ENCODE results near the gene NCKIPSD.
A peak's percentile ranks its signal among the peaks of the same experiment; 100 is the strongest.

The NCKIPSD gene

DNA sequence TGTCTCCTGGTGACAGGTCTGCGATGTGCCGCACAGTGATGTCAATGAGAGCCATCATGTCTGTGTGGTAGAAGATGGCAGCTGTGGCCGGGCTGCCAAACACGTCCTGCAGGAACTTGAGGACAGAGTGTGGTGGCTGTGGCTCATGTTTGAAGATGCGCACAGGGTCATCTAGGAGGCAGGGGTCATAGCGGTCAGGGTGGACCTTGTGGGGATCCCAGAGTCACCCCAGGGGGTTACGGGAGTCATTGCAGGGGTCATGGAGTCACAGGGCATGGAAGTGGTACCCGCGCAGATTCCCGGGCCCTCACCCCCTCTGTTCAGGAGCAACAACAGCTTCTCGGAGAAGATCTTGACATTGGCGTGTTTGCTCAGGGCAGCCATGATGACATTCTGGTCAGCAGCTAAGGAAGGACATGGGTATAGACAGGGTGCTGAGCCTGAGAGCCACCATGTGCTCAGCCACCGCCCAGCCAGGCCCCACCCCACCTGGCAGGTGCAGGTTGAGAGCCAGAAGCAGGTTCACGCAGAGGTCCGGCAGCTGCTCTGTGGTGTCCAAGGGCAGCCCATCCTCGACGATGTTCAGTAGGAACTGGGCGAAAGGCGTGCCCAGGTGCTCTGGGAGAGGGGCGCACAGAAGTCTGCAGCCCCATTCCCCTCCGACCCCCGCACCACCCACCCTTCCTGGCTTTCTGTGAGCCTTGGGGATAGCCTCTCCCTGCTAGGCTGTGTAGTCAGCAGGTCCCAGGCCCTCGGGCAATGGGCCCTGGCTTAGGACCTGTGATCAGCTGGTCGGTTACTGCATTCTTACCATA is 6.9 kb downstream of the NCKIPSD start:
- no peak for DNase-seq (ENCODE audit: low read depth)

DNA sequence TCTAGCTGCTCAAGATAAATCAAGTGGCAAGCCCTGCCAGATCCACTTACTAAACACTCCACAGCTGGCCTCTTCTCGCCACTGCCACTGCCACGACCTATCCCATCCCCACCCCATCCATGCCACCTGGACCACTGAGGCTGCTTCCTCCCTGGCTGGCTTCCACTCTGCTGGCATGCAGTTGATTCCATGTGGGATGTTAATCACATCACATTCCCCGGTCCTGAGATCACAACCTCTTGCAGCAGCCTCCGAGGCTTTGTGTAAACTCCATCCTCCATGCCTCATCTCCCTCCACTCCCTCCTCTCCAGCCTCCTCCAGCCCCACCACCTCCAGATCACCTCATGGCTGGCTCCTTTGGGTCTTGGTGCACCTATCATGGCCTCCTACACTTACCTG is 7.7 kb downstream of the NCKIPSD start:
- DNase-seq (ENCODE audit: low read depth): no peak

DNA sequence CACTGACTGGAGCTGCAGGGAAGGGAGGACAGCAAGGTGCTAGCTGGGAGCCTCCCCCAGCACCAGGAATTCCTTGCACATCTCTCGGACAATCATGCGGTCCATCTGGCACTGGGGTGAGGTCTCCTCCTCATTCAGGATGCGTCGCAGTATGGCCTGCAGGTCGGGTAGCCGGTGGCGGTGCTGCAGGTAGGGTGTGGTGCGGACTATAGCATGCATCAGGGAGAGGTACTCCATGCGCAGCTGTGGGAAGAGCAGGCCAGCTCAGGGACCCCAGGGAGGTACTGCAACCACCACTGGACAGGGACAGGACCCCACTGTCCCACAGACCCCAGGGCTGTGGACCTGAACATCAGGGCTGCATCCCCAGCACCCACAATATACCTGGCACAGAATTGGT is 11.2 kb downstream of the NCKIPSD start:
- no peak for DNase-seq (ENCODE audit: low read depth)

DNA sequence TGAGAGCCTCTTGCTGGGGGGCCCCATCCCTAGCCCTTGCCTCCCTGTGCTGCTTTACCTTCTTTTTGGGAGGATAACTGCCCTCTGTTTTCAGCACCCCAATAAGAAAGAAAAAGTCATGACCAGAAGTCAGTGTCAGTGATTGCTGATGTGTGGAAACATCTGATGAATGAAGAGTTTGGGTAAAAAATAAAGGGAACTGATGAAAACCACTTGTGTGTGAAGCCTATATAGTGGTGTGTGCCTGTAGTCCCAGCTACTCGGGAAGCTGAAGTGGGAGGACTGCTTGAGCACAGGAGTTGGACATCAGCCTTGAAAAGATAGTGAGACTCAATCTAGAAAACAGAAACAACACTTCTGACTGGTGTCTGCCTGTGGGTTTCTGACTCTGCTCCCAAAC is 13.2 kb downstream of the NCKIPSD start:
- no peak for DNase-seq (ENCODE audit: low read depth)

DNA sequence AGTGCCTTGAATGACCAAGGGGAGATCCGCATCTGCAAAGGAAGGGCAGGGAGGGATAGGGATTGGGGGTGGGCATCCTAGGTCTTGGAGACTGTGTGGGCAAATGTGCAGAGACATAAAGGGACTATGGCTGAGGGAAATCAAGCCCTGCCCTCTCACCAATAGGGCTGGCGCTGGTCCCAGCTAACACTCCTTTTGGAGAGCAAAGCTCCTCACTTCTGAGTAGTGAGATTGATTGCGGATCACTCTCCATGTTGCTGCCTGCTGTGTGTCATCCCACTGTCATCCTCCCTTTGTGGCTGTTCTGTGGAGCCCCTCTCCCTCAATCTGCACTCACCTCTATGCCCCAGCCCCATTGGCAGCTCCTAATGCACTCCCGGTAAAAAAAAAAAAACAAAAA is 20.8 kb downstream of the NCKIPSD start:
- DNase-seq (ENCODE audit: low read depth): no peak

DNA sequence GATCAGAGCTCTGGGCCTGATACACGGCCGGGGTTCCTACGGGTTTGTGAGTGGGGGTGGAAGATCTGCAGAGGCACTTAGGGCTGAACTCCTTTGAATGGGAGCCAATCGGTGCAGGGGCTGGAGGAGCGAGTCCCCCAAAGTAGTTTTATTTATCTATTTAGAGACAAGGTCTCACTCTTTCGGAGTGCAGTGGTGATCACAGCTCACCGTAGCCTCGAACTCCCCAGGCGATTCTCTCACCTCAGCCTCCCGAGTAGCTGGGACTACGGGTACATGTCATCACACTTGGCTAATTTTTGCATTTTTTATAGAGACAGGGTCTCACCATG is 21.4 kb downstream of the NCKIPSD start:
- DNase-seq (ENCODE audit: low read depth): no peak

DNA sequence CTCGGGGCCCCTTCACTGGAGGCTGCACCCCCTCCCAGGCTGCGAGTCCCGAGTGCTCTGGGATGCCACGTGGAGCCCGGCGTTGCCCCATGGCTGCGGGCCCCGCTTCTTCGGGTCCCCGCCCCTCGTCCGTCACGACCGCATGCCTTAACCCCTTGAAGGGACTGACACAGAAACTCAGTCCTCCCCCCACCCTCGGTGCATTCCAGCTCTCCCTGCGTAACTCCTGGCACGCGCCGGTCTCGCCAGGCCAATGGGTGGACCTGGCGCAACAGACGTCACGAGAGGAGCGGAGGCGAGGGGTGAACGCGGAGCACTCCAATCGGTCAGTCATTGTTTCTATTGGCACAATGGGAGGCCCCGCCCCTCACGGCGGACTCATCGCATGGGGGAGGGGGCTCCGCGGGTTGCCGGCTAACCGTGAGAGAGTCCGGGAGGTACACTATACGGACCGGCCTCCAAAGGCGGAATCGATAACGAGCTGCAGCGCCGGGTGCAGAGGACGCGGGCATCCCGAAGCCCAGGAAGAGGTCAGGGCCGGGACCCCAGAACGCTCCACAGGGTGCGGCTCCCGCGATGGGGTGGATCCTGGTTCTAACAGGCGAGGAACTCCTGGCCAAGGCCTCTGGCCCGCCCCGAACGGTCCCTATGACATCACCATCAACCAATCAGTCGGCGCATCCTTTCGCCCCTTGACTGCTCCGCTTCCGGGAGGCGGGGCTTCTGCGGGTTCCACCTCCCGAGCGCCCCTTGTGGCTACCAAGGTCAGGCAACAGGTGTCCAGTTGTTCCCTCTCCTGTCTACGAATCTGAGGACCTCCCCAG is 22.0 kb downstream of the NCKIPSD start:
- DNase-seq (ENCODE audit: low read depth): peak; percentile 71

DNA sequence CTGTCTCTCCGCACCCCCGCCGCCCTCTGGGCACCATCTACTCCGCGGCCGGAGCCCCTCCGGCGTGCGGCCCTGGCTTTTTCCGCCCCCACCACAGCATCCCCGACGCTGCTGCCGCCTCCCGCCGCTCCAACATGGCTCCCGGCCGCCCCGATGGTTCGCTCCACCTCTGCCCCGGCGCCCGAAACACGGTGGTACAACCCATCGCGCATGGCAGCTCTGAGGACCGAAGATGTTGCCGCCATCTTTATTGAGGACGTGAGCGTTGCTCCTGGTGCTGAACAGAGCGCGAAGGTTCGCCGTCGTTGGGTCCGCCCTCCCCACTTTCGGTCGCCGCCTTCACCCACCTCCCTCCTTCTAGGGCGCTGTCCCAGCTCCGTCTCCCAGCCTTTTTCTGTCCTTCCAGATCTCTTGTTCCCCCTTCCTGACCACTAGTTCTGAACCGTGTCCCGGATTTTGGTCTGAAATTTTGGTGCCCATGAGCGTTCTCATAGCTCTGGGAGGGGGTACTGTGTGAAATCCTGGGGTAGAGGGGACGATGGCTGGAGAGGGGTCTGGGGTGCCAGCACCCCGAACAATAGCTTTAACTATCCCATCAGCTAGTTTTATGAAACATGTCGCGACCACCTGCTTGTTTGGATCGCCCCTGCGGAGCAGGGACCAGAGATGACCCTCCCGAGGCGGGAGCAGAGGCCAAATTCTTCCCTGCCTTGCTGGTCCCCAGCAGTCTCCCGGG is 22.8 kb downstream of the NCKIPSD start, which contains the start of gene CELSR3:
Gene CELSR3 (minus strand): TSS at position 134 of the 736 bp plus-strand sequence. CDS start 252 bp downstream, outside the sequence.
- DNase-seq (ENCODE audit: low read depth): peak; percentile 37

DNA sequence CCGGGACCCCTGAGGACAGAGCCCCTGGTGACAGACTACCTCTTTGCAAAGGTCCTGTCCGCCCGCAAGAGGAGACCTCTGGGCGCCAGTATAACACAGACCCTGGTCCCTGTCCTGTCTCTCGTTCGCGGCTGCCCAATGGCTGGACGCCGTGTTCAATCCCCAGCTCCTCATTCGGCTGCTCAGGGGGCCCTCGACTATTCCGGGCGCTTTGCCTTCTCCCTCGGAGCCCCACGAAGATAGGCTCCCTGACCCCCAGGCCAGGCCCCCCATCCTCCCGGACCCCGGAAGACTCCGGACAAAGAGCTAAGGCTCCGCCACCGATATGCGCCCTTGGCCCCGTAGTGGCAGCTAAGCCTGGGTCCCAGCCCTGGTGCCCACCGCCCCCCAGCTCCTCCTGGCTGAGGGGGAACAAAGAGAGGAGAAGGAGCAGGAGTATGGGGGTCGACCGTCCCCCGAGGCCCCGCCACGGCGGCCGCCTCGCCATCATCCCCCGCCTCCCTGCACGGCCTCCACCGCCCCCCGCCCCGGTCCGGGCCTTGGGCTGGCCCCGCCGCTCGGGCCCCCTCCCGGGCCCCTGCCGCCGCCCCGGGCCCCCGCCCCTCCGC is 23.5 kb downstream of the NCKIPSD start:
- DNase-seq (ENCODE audit: low read depth): no peak

DNA sequence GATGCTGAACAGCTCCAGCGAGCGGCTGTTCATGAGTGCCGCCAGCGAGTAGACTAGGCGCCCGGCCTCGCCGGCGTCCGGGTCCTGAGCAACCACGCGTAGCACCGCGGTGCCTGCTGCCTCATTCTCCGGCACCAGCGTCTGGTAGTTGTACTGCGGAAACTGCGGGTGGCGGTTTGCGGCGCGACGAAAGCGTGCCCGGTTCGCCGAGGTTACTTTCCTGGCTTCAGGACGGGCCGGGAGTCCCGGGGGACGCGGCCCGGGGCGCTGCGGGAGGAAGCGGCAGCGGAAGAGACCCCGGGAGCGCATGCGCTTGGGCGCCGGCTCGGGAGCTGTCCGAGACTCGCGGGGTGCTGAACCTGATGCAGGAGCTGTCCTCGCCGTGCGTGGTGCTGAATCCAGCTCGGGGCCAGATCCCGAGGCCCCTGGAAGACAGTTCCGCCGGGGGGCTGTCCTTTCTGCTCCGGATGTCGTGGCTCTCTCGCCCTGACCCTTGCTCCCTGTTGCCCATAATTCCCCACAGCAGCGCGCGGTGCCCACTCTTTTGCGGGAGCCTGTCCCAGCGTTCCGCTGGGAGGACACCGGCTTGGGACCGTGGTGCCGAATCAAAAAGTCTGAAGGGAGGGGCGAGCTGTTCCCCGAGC is 24.1 kb downstream of the NCKIPSD start:
- DNase-seq (ENCODE audit: low read depth): peak; percentile 61

DNA sequence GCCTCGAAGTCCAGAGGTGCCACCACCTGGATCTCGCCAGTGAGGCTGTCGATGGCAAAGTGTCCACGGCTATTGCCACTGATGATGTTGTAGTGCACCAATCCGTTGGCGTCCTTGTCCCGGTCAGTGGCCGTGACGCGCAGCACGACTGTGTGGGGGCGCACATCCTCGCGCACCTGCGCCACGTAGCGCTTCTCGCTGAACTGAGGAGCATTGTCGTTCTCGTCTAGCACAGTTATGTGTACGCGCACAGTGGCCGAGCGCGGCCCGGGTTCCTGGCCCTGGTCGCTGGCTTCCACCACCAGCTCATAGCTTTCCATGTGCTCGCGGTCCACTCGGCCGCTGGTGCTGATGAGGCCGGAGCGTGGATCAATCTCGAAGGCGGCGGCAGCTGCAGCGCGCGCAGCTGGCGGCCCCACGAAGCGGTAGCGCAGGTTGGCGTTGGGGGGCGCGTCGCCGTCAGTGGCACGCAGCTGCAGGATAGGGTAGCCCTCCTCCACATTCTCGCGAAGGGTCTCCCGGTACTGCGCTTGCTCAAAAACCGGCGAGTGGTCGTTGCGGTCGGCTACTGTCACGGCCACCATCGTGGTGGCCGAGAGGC is 24.8 kb downstream of the NCKIPSD start:
- DNase-seq (ENCODE audit: low read depth): no peak

DNA sequence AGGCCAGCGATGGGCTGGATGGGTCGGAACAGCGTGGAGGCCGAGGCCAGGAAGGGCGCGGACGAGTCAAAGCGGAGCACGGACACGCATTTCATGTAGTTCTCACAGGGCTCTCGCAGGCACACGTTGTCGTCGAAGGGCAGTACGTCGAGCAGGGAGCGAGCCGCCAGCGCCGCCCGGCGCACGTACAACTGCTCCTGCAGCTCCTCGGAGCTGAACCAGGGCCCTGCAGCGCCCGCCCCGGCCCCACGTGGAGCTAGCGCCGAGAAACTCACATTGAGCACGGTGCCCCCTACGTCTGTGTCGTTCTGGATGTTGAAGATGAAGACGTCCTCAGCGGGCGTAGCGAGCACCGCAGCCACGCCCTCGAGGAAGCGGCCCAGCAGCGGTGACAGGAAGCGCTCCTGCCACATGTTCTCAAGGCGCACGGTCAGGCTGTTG is 28.9 kb downstream of the NCKIPSD start:
- peak; percentile 19 for DNase-seq (ENCODE audit: low read depth)

DNA sequence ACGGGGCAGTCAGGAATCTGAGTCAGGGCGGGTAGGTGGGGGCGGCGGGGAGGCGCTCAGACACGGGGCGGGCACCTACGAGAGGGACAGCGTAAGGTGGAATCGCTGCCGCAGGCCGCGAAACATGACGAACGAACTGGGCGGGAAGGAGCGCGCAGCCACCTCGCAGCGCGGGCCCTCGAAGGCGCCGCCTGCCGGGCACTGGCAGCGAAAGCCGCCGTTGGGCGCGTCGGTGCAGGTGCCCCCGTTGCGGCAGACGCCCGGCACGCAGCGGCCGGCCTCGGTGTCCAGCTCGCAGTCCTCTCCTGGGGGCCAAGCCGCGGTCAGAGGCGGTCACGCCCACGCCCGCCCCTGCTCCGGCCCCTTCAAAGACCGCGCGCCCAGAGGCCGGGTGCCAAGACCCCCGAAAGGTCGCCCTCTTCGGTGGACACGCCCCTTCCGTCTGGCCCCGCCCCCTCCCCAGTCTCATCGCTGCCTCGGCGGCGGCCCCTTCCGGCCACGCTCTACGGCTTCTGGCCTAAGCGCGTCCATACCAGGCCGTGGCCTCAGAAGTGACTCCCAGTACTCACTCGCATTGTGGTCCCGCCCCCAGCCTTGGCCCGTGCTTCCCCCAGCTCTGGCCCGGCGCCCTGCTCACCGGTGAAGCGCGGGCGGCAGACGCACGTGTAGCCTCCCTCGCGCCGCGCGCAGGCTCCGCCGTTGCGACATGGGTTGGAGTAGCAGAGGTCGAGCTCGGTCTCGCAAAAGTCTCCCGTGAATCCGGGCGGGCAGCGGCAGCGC is 29.5 kb downstream of the NCKIPSD start:
- DNase-seq (ENCODE audit: low read depth): peak; percentile 75

DNA sequence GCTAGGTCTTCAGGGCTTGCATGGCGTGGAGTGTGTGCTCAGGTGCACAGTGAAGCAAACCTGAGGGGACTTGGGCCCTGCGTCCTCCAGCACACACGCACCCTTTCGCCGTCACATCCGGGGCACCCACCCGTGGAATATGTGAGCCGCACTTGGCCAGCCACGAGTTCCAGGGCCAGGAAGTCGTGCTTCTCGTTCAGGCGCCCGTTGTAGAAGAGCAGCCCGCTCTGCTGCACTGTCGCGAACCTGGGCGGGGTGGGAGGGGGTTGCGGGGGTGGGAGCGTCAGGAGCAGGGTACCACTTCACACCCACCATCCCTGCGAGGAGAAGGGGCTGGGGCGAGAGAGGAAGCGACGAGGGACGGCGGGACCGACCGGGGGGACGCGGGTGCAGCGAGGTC is 30.1 kb downstream of the NCKIPSD start:
- peak; percentile 24 for DNase-seq (ENCODE audit: low read depth)

DNA sequence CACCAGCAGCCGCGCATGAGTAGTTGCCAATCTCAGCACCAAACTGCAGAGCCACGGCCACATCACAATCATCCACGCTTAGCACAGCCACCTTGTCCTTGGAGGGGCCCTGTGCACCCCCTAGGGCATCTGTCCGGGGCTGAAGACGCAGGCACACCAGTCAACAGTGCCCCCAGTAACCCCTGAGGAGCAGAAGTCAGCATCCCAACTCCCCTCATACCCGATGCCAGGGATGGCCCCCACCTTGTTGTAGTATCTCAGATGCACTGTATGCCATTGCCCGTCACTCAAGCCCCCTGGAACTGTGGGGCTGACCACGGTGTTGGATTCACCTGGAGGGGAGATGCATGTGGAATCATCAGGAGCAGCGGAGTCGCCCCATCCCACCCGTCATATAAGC is 30.7 kb downstream of the NCKIPSD start:
- DNase-seq (ENCODE audit: low read depth): no peak

DNA sequence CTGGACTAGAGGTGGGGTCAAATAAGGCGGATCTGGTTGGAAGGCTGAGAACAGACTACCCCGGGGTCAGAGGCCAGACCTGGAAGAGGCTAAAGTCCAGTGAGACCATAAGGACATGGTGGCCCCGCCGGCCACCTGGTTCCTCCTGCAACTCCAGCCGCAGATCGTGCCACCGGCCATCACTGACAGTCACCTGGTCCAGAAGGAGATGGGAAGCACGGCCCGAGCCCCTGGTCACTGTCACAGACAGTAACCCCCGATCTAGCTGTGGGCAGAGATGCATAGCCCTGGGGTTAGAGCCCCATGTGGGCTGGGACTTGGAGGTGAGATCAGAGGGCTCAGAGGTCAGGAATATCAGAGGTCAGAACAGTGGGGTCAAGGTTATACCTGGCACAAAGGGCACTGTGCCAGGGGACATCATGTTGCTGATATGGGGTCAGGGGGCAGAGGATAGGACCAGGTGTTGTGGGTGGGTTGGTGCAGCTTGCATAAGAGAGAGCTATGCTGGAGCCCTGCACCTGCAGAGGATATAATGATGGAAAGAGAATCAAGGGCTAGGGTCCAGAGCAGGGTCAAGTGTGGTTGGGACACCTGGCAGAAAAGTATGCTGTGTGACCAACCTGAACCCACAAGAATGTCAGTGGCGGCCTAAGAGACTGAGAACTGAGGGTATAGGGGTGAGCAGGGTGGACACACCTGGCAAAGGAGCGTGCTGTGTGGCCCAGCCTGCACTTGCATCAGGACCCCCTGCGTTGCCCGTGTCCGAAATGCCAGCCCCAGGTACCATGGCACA is 32.6 kb downstream of the NCKIPSD start:
- DNase-seq (ENCODE audit: low read depth): no peak

DNA sequence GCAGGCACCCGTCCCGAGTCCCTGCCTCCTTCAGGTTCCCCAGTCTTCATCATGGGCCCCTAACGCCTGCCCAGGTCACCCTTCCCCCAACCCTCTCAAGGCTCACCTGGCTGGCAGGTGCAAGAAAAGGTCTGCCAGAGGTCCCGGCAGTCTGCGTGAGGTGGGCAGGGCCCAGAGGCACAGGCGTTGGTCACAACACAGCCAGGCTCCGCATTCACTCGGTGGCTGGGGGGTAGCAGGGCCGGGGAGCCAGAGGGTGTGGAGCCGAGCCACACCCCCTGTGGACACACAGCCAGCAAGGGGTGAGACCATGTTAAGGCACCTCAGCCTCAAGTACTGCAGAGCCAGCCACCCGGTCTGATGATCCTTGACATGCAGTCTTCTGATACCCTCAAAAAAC is 33.9 kb downstream of the NCKIPSD start:
- DNase-seq (ENCODE audit: low read depth): no peak

DNA sequence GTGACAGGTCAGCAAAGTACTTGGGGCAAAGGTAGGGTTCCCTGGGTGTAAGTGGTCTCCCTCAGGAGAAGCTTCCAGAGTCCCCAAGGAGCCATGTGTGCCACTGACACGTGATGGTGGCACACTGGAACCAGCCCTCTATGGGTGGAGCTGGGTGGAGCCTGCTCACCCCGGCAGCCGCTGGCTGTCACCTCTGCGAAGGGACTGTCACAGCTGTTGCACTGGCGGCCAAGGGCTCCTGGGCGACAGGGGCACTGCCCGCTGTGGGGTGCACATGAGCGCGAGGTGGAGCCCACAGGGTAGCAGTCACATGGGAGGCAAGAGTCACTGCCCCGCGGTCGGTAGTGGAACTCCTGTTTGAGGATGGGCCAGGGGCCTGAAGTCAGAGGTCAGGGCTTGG is 35.0 kb downstream of the NCKIPSD start:
- DNase-seq (ENCODE audit: low read depth): no peak

DNA sequence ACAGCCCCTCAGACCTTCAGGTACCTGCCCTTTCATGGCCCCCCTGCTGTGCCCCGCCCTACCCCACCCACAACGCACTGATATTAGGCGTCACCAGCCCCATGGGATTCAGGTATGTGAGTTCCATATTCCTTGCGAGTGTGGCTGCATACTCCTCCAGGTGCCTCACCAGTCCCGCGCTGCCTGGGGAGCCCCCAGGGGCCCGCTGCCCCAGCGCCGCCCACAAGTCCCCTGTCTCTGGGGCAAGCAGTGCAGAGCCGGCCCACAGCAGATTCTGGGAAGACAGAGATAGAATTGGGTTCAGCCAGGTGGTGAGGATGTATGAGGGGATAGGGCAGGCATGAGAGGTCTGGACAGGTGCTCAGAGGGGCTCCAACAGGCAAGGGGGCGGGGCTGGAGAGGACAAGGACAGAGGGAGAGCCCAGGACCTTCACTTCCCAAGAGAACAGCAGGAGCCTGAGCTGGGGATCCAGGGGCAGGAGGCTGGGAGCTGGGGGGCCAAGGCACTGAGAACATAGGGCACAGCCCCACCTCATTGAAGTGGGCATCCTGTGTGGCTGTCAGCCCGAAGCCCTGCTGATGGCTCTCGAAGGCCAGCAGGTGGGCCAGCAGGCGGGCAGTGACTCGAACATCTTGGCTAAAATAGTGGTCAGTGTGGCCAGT is 37.4 kb downstream of the NCKIPSD start:
- DNase-seq (ENCODE audit: low read depth): no peak

All from T follicular helper cell (primary cell).